SK-N-SH (cell line): ENCODE data around the gene ENTHD1. TPM values are rescaled to one million over a fixed set of nuclear protein-coding genes. Genes with fewer than 3 reads are reported as not detected.
"Not testable (repeated sequence)": the region's sequence is repeated elsewhere in the genome, so short reads cannot be mapped to it uniquely, and the experiment has no call there.

Experiments
- CTCF ChIA-PET: fragments of 300-600, 350-600 bp; formaldehyde crosslinking; extraction: SDS; loops from one replicate; lab custom pipeline; 2021; lab: Yijun Ruan, JAX
- POLR2A ChIA-PET: fragments of 350-600 bp; sonication (Branson Sonifier 250); formaldehyde crosslinking; extraction: SDS; loops from one replicate; lab custom pipeline; 2020; ENCODE audit warnings: antibody characterized with exemption, inconsistent platforms; lab: Yijun Ruan, JAX
- DNase-seq: peaks from one replicate; pipeline ENCODE4 v3.0.0; 2012
- H2AFZ ChIP-seq: fragments of 200-600 bp; sonication (generic); 2 replicates; pipeline ENCODE4 v1.8.1; 2016; ENCODE audit warnings: antibody characterized with exemption, mild to moderate bottlenecking, low read depth
- H3F3A ChIP-seq: fragments of 200-600 bp; sonication (generic); replicated peaks from 2 replicates; pipeline ENCODE3; 2016; ENCODE audit warnings: antibody characterized with exemption, mild to moderate bottlenecking; ENCODE audit not compliant: insufficient read depth
- H3K27ac ChIP-seq, 2 experiments: fragments of 200-500 bp in 1 of 2; fragments of 200-600 bp in 1 of 2; sonication (Bioruptor generic) in 1 of 2; sonication (generic), shearing (Covaris generic) in 1 of 2; 2 replicates each; pipeline versions ENCODE4 v1.5.1 to v1.6.1; 2014 to 2016; ENCODE audit warnings: low read depth in 2 of 2, inconsistent platforms in 1 of 2, low read length in 1 of 2, mild to moderate bottlenecking in 1 of 2, mixed read lengths in 1 of 2
- H3K27me3 ChIP-seq: fragments of 200-600 bp; sonication (generic), shearing (Covaris generic); 2 replicates; pipeline ENCODE4 v1.6.1; 2016; ENCODE audit warnings: mixed run types; ENCODE audit not compliant: insufficient read depth
- H3K36me3 ChIP-seq, 2 experiments: fragments of 200-500 bp in 1 of 2; fragments of 200-600 bp in 1 of 2; sonication (Bioruptor generic) in 1 of 2; sonication (generic) in 1 of 2; replicated peaks in 1 of 2; 2 replicates each; pipeline versions ENCODE3 to v1.5.1; 2014 to 2016; ENCODE audit warnings: low read length in 1 of 2, mild to moderate bottlenecking in 1 of 2; ENCODE audit not compliant: insufficient read depth in 2 of 2, control insufficient read depth in 1 of 2
- H3K4me1 ChIP-seq, 2 experiments: fragments of 200-500 bp in 1 of 2; fragments of 200-600 bp in 1 of 2; sonication (Bioruptor generic) in 1 of 2; sonication (generic), shearing (Covaris generic) in 1 of 2; 2 replicates each; pipeline versions ENCODE4 v1.5.1 to v1.6.1; 2014 to 2016; ENCODE audit warnings: low read depth in 1 of 2, low read length in 1 of 2, mixed run types in 1 of 2; ENCODE audit not compliant: insufficient read depth in 2 of 2, control insufficient read depth in 1 of 2
- H3K4me2 ChIP-seq: fragments of 200-600 bp; sonication (generic), shearing (Covaris generic); 2 replicates; pipeline ENCODE4 v1.6.1; 2017; ENCODE audit warnings: mixed run types
- H3K4me3 ChIP-seq, 2 experiments: fragments of 200-500 bp in 1 of 2; fragments of 200-600 bp in 1 of 2; sonication (Bioruptor generic) in 1 of 2; sonication (generic), shearing (Covaris generic) in 1 of 2; 2 replicates each; pipeline versions ENCODE4 v1.5.1 to v1.8.1; 2014 to 2016; ENCODE audit warnings: low read depth in 2 of 2, inconsistent platforms in 1 of 2, low read length in 1 of 2, mild to moderate bottlenecking in 1 of 2, mixed read lengths in 1 of 2, moderate library complexity in 1 of 2
- H3K79me2 ChIP-seq: fragments of 200-600 bp; sonication (generic); 2 replicates; pipeline ENCODE4 v1.8.1; 2017; ENCODE audit warnings: mild to moderate bottlenecking; ENCODE audit not compliant: insufficient read depth
- H3K9ac ChIP-seq: fragments of 200-600 bp; sonication (generic); 2 replicates; pipeline ENCODE4 v1.6.1; 2017; ENCODE audit warnings: mixed run types
- H3K9me2 ChIP-seq: fragments of 200-600 bp; sonication (generic); 2 replicates; pipeline ENCODE4 v1.6.1; 2017; ENCODE audit warnings: mixed run types
- H3K9me3 ChIP-seq: fragments of 200-600 bp; sonication (generic); 2 replicates; pipeline ENCODE4 v1.6.1; 2017; ENCODE audit warnings: mixed run types, mild to moderate bottlenecking, moderate library complexity
- H4K20me1 ChIP-seq: fragments of 200-600 bp; sonication (generic); 2 replicates; pipeline ENCODE4 v1.6.1; 2017; ENCODE audit warnings: mild to moderate bottlenecking, mixed run types; ENCODE audit not compliant: insufficient read depth
- ELF1 ChIP-seq: IDR thresholded peaks from 2 replicates; pipeline ENCODE4 v1.4.0; 2012
- FOSL2 ChIP-seq: IDR thresholded peaks from 2 replicates; pipeline ENCODE4 v1.4.0; 2012; ENCODE audit warnings: low read depth, mild to moderate bottlenecking, moderate library complexity, borderline replicate concordance
- GABPA ChIP-seq: IDR thresholded peaks from 2 replicates; pipeline ENCODE4 v1.4.0; 2012; ENCODE audit warnings: low read depth, mild to moderate bottlenecking
- GATA2 ChIP-seq: sonication (generic); formaldehyde crosslinking; IDR thresholded peaks from 2 replicates; pipeline ENCODE4 v1.5.0; 2020; ENCODE audit warnings: mild to moderate bottlenecking, missing genetic modification reagents
- JUND ChIP-seq: IDR thresholded peaks from 2 replicates; pipeline ENCODE4 v1.4.0; 2012
- RCOR1 ChIP-seq: fragments of 150-350 bp; IDR thresholded peaks from 2 replicates; pipeline ENCODE4 v1.6.1; 2017; ENCODE audit warnings: antibody characterized with exemption, low read length
- YY1 ChIP-seq: IDR thresholded peaks from 2 replicates; pipeline ENCODE4 v1.4.0; 2012; ENCODE audit warnings: low read depth, mild to moderate bottlenecking
- WGBS: methylation state at CpG from one replicate; pipeline ENCODE4 v1.1.6; 2017; ENCODE audit warnings: low lambda C conversion rate; 5-methylcytosine and 5-hydroxymethylcytosine counted together
- polyA plus RNA-seq, 3 experiments: library from polyadenylated mRNA; depleted of rRNA; stranded (reverse); fragments of >200 nt; gene quantifications; 2 replicates each; pipeline ENCODE4 v1.2.3, GENCODE V29; 2012
- TF ChIP-seq, protein P1 (sequence below): fragments of 200-600 bp; sonication (generic); IDR thresholded peaks from 2 replicates; pipeline ENCODE4 v1.6.1; 2017; ENCODE audit warnings: antibody characterized with exemption, mild to moderate bottlenecking, moderate library complexity

The ENTHD1 gene
- polyA plus RNA-seq, 1 of the 3 experiments (the other 2 are of a cell fraction): not detected

DNA sequence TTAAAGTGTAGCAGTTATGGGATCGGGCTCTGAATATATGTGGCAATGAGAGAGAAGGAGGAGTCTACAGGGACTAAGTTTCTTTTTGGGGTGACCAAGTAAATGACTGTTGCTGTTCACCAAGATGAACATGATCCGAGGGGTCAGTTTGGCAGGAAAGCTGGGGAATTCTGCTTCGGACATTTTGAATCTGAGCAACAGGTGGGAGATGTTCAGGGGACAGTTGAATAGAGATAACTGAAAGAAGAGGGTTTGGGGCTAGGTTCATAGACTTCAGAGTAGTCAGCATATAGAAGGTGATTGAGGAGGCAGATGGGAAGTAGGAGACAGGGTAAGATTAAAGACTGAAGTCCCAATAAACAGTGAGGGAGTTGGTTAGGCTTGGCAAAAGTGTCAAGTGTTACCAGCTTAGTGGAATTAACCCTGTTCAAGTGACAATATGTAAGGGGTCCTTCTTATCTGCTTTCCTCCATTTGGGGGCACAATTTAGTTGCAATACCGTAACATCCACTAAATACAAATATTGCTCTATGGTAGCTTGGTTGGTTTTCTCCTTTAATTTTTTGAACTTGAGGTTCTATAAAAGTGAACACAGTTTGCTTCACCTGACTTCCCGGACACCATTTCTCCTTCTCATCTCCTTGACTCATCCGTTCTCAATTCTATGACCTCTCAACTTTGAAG is 2.9 kb upstream of the ENTHD1 start:
- CTCF ChIA-PET: no interaction called here
- H3K9ac ChIP-seq: no peak overlapping the region
- no peak for TF ChIP-seq ELF1
- no peak for TF ChIP-seq JUND
- TF ChIP-seq FOSL2: no peak
- H3K9me2 ChIP-seq: no peaks in the 10 kb centered on the region
- H3K27me3 ChIP-seq: no peaks in the 10 kb centered on the region
- H2AFZ ChIP-seq: no peak overlapping the region
- WGBS: 49% methylated on average over 6 of the region's 6 CpGs
- no peaks in the 10 kb centered on the region for H4K20me1 ChIP-seq
- no peaks in the 10 kb centered on the region for H3F3A ChIP-seq
- H3K4me3 ChIP-seq: no peak overlapping the region
- H3K27ac ChIP-seq: no peak overlapping the region
- POLR2A ChIA-PET: no interaction called here
- H3K4me1 ChIP-seq: no peaks in the 10 kb centered on the region
- no peaks in the 10 kb centered on the region for H3K79me2 ChIP-seq
- no peak overlapping the region for H3K4me2 ChIP-seq
- H3K36me3 ChIP-seq: no peaks in the 10 kb centered on the region
- H3K9me3 ChIP-seq: no peaks in the 10 kb centered on the region
- no peak for DNase-seq

DNA sequence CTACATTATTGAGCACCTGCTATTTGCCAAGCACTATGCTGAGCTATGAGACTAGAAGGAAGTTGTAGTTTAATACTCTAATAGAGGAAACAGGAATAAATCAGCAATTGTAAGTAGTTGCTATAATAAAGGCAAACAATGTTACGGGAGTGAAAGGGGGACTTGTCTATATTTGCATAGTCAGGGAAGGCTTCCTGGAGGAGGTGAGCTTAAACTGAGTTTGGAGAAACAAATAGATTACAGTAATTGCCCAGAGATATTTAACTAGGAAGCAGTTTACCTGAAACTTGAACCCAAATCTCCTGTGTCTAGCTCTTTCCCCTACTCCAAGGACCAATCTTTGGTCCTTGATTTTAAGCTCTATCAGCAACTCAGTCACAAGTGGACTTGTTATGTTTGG is 2.1 kb upstream of the ENTHD1 start:
- H3K9me2 ChIP-seq: no peaks in the 10 kb centered on the region
- WGBS: 79% methylated on average over 1 of the region's 1 CpG
- H3F3A ChIP-seq: no peaks in the 10 kb centered on the region
- H3K27me3 ChIP-seq: no peaks in the 10 kb centered on the region
- POLR2A ChIA-PET: no interaction called here
- CTCF ChIA-PET: interaction anchor here (1.1 kb wide), 1 partner anchor 11 kb away, joined by 3 read pairs; no protein-coding TSS in a partner anchor
- no peaks in the 10 kb centered on the region for H4K20me1 ChIP-seq
- no peak overlapping the region for H3K9ac ChIP-seq
- H3K4me1 ChIP-seq: no peaks in the 10 kb centered on the region
- H3K27ac ChIP-seq: no peak overlapping the region
- H3K4me3 ChIP-seq: no peak overlapping the region
- no peaks in the 10 kb centered on the region for H3K9me3 ChIP-seq
- TF ChIP-seq, protein P1, sequence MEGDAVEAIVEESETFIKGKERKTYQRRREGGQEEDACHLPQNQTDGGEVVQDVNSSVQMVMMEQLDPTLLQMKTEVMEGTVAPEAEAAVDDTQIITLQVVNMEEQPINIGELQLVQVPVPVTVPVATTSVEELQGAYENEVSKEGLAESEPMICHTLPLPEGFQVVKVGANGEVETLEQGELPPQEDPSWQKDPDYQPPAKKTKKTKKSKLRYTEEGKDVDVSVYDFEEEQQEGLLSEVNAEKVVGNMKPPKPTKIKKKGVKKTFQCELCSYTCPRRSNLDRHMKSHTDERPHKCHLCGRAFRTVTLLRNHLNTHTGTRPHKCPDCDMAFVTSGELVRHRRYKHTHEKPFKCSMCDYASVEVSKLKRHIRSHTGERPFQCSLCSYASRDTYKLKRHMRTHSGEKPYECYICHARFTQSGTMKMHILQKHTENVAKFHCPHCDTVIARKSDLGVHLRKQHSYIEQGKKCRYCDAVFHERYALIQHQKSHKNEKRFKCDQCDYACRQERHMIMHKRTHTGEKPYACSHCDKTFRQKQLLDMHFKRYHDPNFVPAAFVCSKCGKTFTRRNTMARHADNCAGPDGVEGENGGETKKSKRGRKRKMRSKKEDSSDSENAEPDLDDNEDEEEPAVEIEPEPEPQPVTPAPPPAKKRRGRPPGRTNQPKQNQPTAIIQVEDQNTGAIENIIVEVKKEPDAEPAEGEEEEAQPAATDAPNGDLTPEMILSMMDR: no peak
- TF ChIP-seq YY1: no peak
- TF ChIP-seq GABPA: no peak
- no peaks in the 10 kb centered on the region for H3K79me2 ChIP-seq
- no peak for DNase-seq
- no peak overlapping the region for H3K4me2 ChIP-seq
- H2AFZ ChIP-seq: no peak overlapping the region
- no peaks in the 10 kb centered on the region for H3K36me3 ChIP-seq

DNA sequence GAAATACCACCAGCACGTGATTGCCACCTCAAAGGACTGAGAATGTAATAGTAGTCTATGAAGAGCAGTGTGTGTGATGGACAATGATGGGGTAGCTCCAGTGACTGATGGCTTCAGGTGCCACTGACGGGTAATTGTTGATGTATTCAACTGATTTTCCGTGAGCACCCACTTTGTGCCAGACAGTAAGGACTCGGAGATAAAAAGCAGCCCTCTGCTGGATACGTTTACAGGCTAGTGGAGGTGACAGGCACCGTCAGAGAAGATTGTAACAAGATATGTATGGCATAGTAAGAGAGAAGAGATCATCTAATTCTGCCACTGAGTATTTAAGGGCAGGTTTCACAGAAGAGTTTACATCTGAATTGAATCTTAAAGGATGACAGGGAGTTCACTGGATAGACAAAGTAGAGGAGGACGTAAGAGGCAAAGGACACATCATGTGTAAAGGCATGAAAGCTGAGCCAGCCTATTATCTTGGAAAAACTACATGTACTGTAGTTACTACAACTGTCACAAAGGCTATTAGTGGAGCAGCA is 1.1 kb upstream of the ENTHD1 start:
- ChIA-PET POLR2A (no interaction called here), CTCF (interaction anchor here (1.1 kb wide), 1 partner anchor 10 kb away, joined by 3 read pairs; no protein-coding TSS in a partner anchor)
- H3F3A ChIP-seq: no peaks in the 10 kb centered on the region
- DNase-seq: peak; percentile 2
- H3K9ac ChIP-seq: no peak overlapping the region
- no peaks in the 10 kb centered on the region for H3K9me2 ChIP-seq
- H2AFZ ChIP-seq: no peak overlapping the region
- H4K20me1 ChIP-seq: no peaks in the 10 kb centered on the region
- no peak for TF ChIP-seq RCOR1
- TF ChIP-seq GATA2 (CRISPR knock-in tag): 0 out of 2 replicates have a peak, but pooled peaks have one; percentile 19
- no peaks in the 10 kb centered on the region for H3K79me2 ChIP-seq
- no peaks in the 10 kb centered on the region for H3K9me3 ChIP-seq
- H3K4me2 ChIP-seq: no peak overlapping the region
- H3K36me3 ChIP-seq: no peaks in the 10 kb centered on the region
- no peak overlapping the region for H3K4me3 ChIP-seq
- no peak overlapping the region for H3K27ac ChIP-seq
- no peaks in the 10 kb centered on the region for H3K4me1 ChIP-seq
- H3K27me3 ChIP-seq: no peaks in the 10 kb centered on the region
- 40% methylated on average over 7 of the region's 7 CpGs for WGBS

DNA sequence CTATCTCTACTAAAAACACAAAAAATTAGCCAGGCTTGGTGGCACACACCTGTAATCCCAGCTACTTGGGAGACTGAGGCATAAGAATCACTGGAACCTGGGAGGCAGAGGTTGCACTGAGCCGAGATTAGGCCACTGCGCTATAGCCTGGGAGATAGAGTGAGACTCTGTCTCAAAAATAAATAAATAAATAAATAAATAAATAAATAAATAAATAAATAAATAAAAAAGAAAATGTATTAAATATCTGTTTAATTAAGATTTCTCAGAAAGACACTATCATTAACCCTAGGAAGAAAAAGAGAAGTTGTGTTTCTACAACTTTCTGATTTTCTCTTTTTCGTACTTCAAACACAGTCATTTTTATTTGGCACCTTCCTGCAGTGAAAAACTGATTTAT is 3.6 kb downstream of the ENTHD1 start:
- 79% methylated on average over 3 of the region's 3 CpGs for WGBS

More for the DNA sequence above, 3.6 kb downstream of the ENTHD1 start:
- H3K4me2 ChIP-seq, H3K36me3 ChIP-seq, POLR2A ChIA-PET, H3K27ac ChIP-seq, H3K9me3 ChIP-seq, DNase-seq, H2AFZ ChIP-seq, H3F3A ChIP-seq, H3K4me3 ChIP-seq, H3K4me1 ChIP-seq, H3K9ac ChIP-seq, H3K27me3 ChIP-seq, CTCF ChIA-PET, H3K79me2 ChIP-seq, H3K9me2 ChIP-seq, H4K20me1 ChIP-seq: not testable (repeated sequence)
